Breast epithelium (tissue), 4 donors: ENCODE data around the gene GAK. TPM values are rescaled to one million over a fixed set of nuclear protein-coding genes. Genes with fewer than 3 reads are reported as not detected.

Source experiments
- DNase-seq, 2 donors: peaks; one replicate each; pipeline ENCODE4 v3.0.0-alpha.2; 2019; ENCODE audit warnings: low spot score in 2 of 2
- H3K27ac ChIP-seq, 2 donors: fragments of 200-600 bp; sonication (generic) in 1 of 2; one replicate each; pipeline ENCODE4 v1.5.1; 2016 to 2019; ENCODE audit warnings: mild to moderate bottlenecking in 1 of 2
- H3K27me3 ChIP-seq, 2 donors: fragments of 200-600 bp; sonication (generic) in 1 of 2; one replicate each; pipeline versions ENCODE4 v1.5.1 to v1.6.0; 2017 to 2019; ENCODE audit warnings: control low read depth in 1 of 2, mild to moderate bottlenecking in 1 of 2
- H3K36me3 ChIP-seq: fragments of 200-600 bp; one replicate; pipeline ENCODE4 v1.5.1; 2019
- H3K4me1 ChIP-seq, 2 donors: fragments of 200-600 bp; sonication (generic); one replicate each; pipeline ENCODE4 v1.5.1; 2016 to 2019; ENCODE audit warnings: control low read depth in 1 of 2
- H3K4me3 ChIP-seq, 3 donors: fragments of 200-600 bp; sonication (generic); 1 replicate in 2 of 3; 2 replicates in 1 of 3; pipeline ENCODE4 v1.5.1; 2016 to 2019; ENCODE audit warnings: mild to moderate bottlenecking in 3 of 3, moderate library complexity in 2 of 3
- H3K9me3 ChIP-seq, 2 donors: fragments of 200-600 bp; sonication (generic) in 1 of 2; one replicate each; pipeline ENCODE4 v1.5.1; 2016 to 2019; ENCODE audit warnings: control low read depth in 1 of 2
- CTCF ChIP-seq, 3 donors: fragments of 450-650 bp; IDR thresholded peaks; one replicate each; pipeline ENCODE4 v1.5.1; 2016 to 2017; ENCODE audit warnings: antibody characterized with exemption in 3 of 3, mild to moderate bottlenecking in 3 of 3, moderate library complexity in 3 of 3
- POLR2A ChIP-seq: fragments of 450-650 bp; IDR thresholded peaks from one replicate; pipeline ENCODE4 v1.6.1; 2016; ENCODE audit warnings: antibody characterized with exemption, mild to moderate bottlenecking, moderate library complexity
- POLR2AphosphoS5 ChIP-seq, 3 donors: sonication (generic); formaldehyde crosslinking; IDR thresholded peaks; one replicate each; pipeline ENCODE4 v1.6.1; 2017; ENCODE audit warnings: antibody characterized with exemption in 3 of 3
- intact Hi-C: fragments of 100-400 bp; cut with DNase I; formaldehyde crosslinking; loops from one replicate; pipeline ENCODE4 v1.15.1; 2023; ENCODE audit warnings: low total_unique reads
- total RNA-seq, 3 donors: library from RNA; depleted of rRNA; stranded (reverse); fragments of >200 nt; gene quantifications; one replicate each; pipeline ENCODE4 v1.1.0, GENCODE V29; 2016

GAK gene
- total RNA-seq, 3 donors from 2014 or later, result 76.2 to 95.7 (median 81.9) TPM

GRCh38 chr4:965766-966134 lies 33.6 kb upstream of the GAK start:
- TF ChIP-seq CTCF (IDR thresholded peaks at IDR 0.05), result no peak
- no peak for TF ChIP-seq POLR2AphosphoS5 (IDR thresholded peaks at IDR 0.05)
- TF ChIP-seq POLR2A, result no peak
- no peak overlapping the region for H3K27ac ChIP-seq
- H3K9me3 ChIP-seq, result no peaks in the 10 kb centered on the region
- intact Hi-C loops, result no loop called here
- no peak overlapping the region for H3K4me3 ChIP-seq
- no peak for DNase-seq
- no peaks in the 10 kb centered on the region for H3K36me3 ChIP-seq
- no peaks in the 10 kb centered on the region for H3K27me3 ChIP-seq
- no peaks in the 10 kb centered on the region for H3K4me1 ChIP-seq

GRCh38 chr4:965048-965765 lies 33.1 kb upstream of the GAK start:
- Histone ChIP-seq H3K4me3 (no peak overlapping the region), H3K27ac (no peak overlapping the region), H3K36me3 (no peaks in the 10 kb centered on the region), H3K4me1 (no peaks in the 10 kb centered on the region), H3K27me3 (no peaks in the 10 kb centered on the region), H3K9me3 (no peaks in the 10 kb centered on the region)
- DNase-seq, result no peak
- intact Hi-C loops, result no loop called here
- TF ChIP-seq POLR2A (no peak), POLR2AphosphoS5 (IDR thresholded peaks at IDR 0.05) (no peak), CTCF (IDR thresholded peaks at IDR 0.05) (no peak)

- no peak for DNase-seq
- Histone ChIP-seq H3K9me3 (no peaks in the 10 kb centered on the region), H3K4me3 (no peak overlapping the region), H3K27me3 (no peaks in the 10 kb centered on the region), H3K4me1 (no peaks in the 10 kb centered on the region), H3K36me3 (no peaks in the 10 kb centered on the region), H3K27ac (no peak overlapping the region)
- intact Hi-C loops, result no loop called here
- TF ChIP-seq CTCF (IDR thresholded peaks at IDR 0.05), result no peak
- no peak for TF ChIP-seq POLR2AphosphoS5 (IDR thresholded peaks at IDR 0.05)
These were observed 32.4 kb upstream of the GAK start for GRCh38 chr4:964346-965025.

GRCh38 chr4:963276-964225 lies 31.4 kb upstream of the GAK start:
- H3K4me3 ChIP-seq, result no peak overlapping the region
- no peak for DNase-seq
- H3K27me3 ChIP-seq, result no peaks in the 10 kb centered on the region
- TF ChIP-seq POLR2AphosphoS5 (IDR thresholded peaks at IDR 0.05), result no peak
- TF ChIP-seq CTCF (IDR thresholded peaks at IDR 0.05), result no peak
- TF ChIP-seq POLR2A, result no peak
- H3K36me3 ChIP-seq, result peaks cover 3% of the 10 kb centered on the region
- H3K4me1 ChIP-seq, result no peaks in the 10 kb centered on the region
- intact Hi-C loops, result no loop called here
- H3K27ac ChIP-seq, result no peak overlapping the region
- H3K9me3 ChIP-seq, result no peaks in the 10 kb centered on the region
